ENCODE measurements around the gene HMGXB3. TPM values are rescaled to one million over a fixed set of nuclear protein-coding genes. Genes with fewer than 3 reads are reported as not detected.
A peak's percentile ranks its signal among the peaks of the same experiment; 100 is the strongest.

Gene HMGXB3
- total RNA-seq, 1 experiment from 2014 or later, result 26.9 TPM

GRCh38 chr5:149961186-149961685 is 39.3 kb upstream of the HMGXB3 start:
- no peaks in the 10 kb centered on the region for H3K79me2 ChIP-seq (ENCODE audit: insufficient read depth, low read length)
- no peak overlapping the region for H2BK5ac ChIP-seq (ENCODE audit: insufficient read length, low read length)
- no peaks in the 10 kb centered on the region for H3K9me3 ChIP-seq (ENCODE audit: control insufficient read depth, low read depth, low read length)
- H2BK15ac ChIP-seq (ENCODE audit: low read depth, low read length), result no peak overlapping the region
- H3T11ph ChIP-seq (ENCODE audit: low read length), result no peak overlapping the region
- H3K14ac ChIP-seq (ENCODE audit: insufficient read depth, low read length), result no peak overlapping the region
- H2BK12ac ChIP-seq (ENCODE audit: insufficient read length, low read depth, low read length), result no peak overlapping the region
- no peak overlapping the region for H2BK120ac ChIP-seq (ENCODE audit: low read depth, low read length, poor library complexity, severe bottlenecking)
- H3K27me3 ChIP-seq (ENCODE audit: insufficient read depth, low read length), result no peaks in the 10 kb centered on the region; the same call in 1 of the 2 replicates
- WGBS (ENCODE audit: extremely low coverage, insufficient read length, low lambda C conversion rate), result no CpG with 5 or more reads among the region's 23 CpGs
- no peaks in the 10 kb centered on the region for H4K20me1 ChIP-seq (ENCODE audit: control insufficient read depth, insufficient read depth, insufficient read length)
- H3K56ac ChIP-seq (ENCODE audit: insufficient read length, low read depth, low read length), result no peak overlapping the region
- no peak overlapping the region for H2BK20ac ChIP-seq (ENCODE audit: low read depth, low read length, poor library complexity, severe bottlenecking)
- H2AFZ ChIP-seq (ENCODE audit: low read length), result no peak overlapping the region
- TF ChIP-seq, protein P1, sequence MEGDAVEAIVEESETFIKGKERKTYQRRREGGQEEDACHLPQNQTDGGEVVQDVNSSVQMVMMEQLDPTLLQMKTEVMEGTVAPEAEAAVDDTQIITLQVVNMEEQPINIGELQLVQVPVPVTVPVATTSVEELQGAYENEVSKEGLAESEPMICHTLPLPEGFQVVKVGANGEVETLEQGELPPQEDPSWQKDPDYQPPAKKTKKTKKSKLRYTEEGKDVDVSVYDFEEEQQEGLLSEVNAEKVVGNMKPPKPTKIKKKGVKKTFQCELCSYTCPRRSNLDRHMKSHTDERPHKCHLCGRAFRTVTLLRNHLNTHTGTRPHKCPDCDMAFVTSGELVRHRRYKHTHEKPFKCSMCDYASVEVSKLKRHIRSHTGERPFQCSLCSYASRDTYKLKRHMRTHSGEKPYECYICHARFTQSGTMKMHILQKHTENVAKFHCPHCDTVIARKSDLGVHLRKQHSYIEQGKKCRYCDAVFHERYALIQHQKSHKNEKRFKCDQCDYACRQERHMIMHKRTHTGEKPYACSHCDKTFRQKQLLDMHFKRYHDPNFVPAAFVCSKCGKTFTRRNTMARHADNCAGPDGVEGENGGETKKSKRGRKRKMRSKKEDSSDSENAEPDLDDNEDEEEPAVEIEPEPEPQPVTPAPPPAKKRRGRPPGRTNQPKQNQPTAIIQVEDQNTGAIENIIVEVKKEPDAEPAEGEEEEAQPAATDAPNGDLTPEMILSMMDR (conservative IDR thresholded peaks at IDR 0.05), result no peak
- Mint-ChIP-seq H3K4me1 (peaks cover 13 to 16% of the 10 kb centered on the region in 2 experiments), H3K27ac (no peak overlapping the region), H3K9me3 (no peaks in the 10 kb centered on the region), H3K36me3 (ENCODE audit: insufficient read depth in 1 of 3, low read depth in 3 of 3) (peaks cover 0 to 2% (median 0%) of the 10 kb centered on the region in 3 experiments; a peak in 1 of 7 replicates), H3K4me3 (peak overlapping the region; percentile 85 to 95), H3K27me3 (ENCODE audit: low read depth) (peaks cover 9% of the 10 kb centered on the region)
- peaks cover 2% of the 10 kb centered on the region; the same call in 1 of the 2 replicates for H3K4me1 ChIP-seq (ENCODE audit: insufficient read depth, low read length)
- no peak overlapping the region for H3K27ac ChIP-seq (ENCODE audit: insufficient read length, low read depth, low read length)
- H3K4ac ChIP-seq (ENCODE audit: low read depth, low read length), result no peak overlapping the region
- no peak overlapping the region for H2AK5ac ChIP-seq (ENCODE audit: insufficient read length, low read length)
- no peak for DNase-seq
- H4K91ac ChIP-seq (ENCODE audit: insufficient read length, low read depth, low read length), result no peak overlapping the region
- H4K8ac ChIP-seq (replicated peaks; ENCODE audit: insufficient read length, low read depth, low read length), result no peak overlapping the region
- H3K18ac ChIP-seq (ENCODE audit: insufficient read length, low read depth, low read length), result no peak overlapping the region
- H4K5ac ChIP-seq (ENCODE audit: insufficient read length, low read depth, low read length), result no peak overlapping the region
- no peaks in the 10 kb centered on the region for H3K79me1 ChIP-seq (ENCODE audit: insufficient read depth, low read depth, low read length, poor library complexity, severe bottlenecking)
- H3K23ac ChIP-seq (ENCODE audit: insufficient read length, low read depth, low read length), result no peak overlapping the region
- H3K9ac ChIP-seq (ENCODE audit: extremely low read depth, insufficient read length, low read length), result no peak overlapping the region
- peak overlapping the region; percentile 58 for H3K4me2 ChIP-seq (ENCODE audit: insufficient read depth, insufficient read length, low read length)
- peaks cover 5% of the 10 kb centered on the region for H3K23me2 ChIP-seq (ENCODE audit: insufficient read length, low read depth, low read length, poor library complexity, severe bottlenecking)

All from H9 (cell line).